HG03442 (cell line): ENCODE results near the gene MEGF6.
"Not testable (repeated sequence)": the region's sequence is repeated elsewhere in the genome, so short reads cannot be mapped to it uniquely, and the experiment has no call there.

Experiments used
- ATAC-seq: cut with Tn5 transposase; IDR thresholded peaks from one replicate; pipeline ENCODE4 v1.9.1; 2021; ENCODE audit warnings: mild to moderate bottlenecking, moderate library complexity; ENCODE audit not compliant: unreplicated experiment

MEGF6 gene

GRCh38 chr1:3594706-3595377, 16.5 kb downstream of the MEGF6 start:
- no peak for ATAC-seq

GRCh38 chr1:3593745-3594144, 17.6 kb downstream of the MEGF6 start:
- ATAC-seq: no peak

GRCh38 chr1:3593334-3593733, 18.0 kb downstream of the MEGF6 start:
- ATAC-seq: no peak

- ATAC-seq: no peak
These were observed 20.1 kb downstream of the MEGF6 start for GRCh38 chr1:3590951-3591865.

- ATAC-seq: no peak
These were observed 21.1 kb downstream of the MEGF6 start for GRCh38 chr1:3590139-3590763.

- no peak for ATAC-seq
These were observed 22.9 kb downstream of the MEGF6 start for GRCh38 chr1:3588395-3588794.

GRCh38 chr1:3586986-3587759, 24.1 kb downstream of the MEGF6 start:
- no peak for ATAC-seq

- ATAC-seq: no peak
These were observed 25.3 kb downstream of the MEGF6 start for GRCh38 chr1:3585940-3586568.

- ATAC-seq: not testable (repeated sequence)
These were observed 25.9 kb downstream of the MEGF6 start for GRCh38 chr1:3585353-3585868.

- no peak for ATAC-seq
These were observed 26.4 kb downstream of the MEGF6 start for GRCh38 chr1:3584915-3585314.

- ATAC-seq: not testable (repeated sequence)
These were observed 27.6 kb downstream of the MEGF6 start for GRCh38 chr1:3583751-3584150.

GRCh38 chr1:3581296-3582036, 29.8 kb downstream of the MEGF6 start:
- no peak for ATAC-seq

GRCh38 chr1:3580231-3580630, 31.1 kb downstream of the MEGF6 start:
- ATAC-seq: no peak

- no peak for ATAC-seq
These were observed 31.7 kb downstream of the MEGF6 start for GRCh38 chr1:3579626-3580025.

- ATAC-seq: no peak
These were observed 32.4 kb downstream of the MEGF6 start for GRCh38 chr1:3578906-3579305.

GRCh38 chr1:3578433-3578805, 32.9 kb downstream of the MEGF6 start:
- no peak for ATAC-seq

GRCh38 chr1:3577711-3578432, 33.4 kb downstream of the MEGF6 start:
- no peak for ATAC-seq

- no peak for ATAC-seq
These were observed 34.0 kb downstream of the MEGF6 start for GRCh38 chr1:3577300-3577699.

- ATAC-seq: no peak
These were observed 35.3 kb downstream of the MEGF6 start for GRCh38 chr1:3575993-3576392.
